ENCODE data around the gene PLCXD3.
"Not testable (repeated sequence)": the region's sequence is repeated elsewhere in the genome, so short reads cannot be mapped to it uniquely, and the experiment has no call there.

PLCXD3 gene

GRCh38 chr5:41510176-41510831 lies at the start of gene PLCXD3:
PLCXD3 (minus strand) TSS chr5:41510601; CDS start chr5:41510526, 75 bp downstream.
- DNase-seq = peak; percentile 3

- DNase-seq = no peak
These were observed 48.8 kb upstream of the PLCXD3 start for GRCh38 chr5:41559184-41559583.

GRCh38 chr5:41558295-41558694 lies 47.9 kb upstream of the PLCXD3 start:
- DNase-seq = no peak

GRCh38 chr5:41547991-41548390 lies 37.6 kb upstream of the PLCXD3 start:
- DNase-seq = no peak

- no peak for DNase-seq
These were observed 31.8 kb upstream of the PLCXD3 start for GRCh38 chr5:41542183-41542582.

- DNase-seq = no peak
These were observed 29.1 kb upstream of the PLCXD3 start for GRCh38 chr5:41539454-41539853.

GRCh38 chr5:41537581-41537980 lies 27.2 kb upstream of the PLCXD3 start:
- DNase-seq = no peak

GRCh38 chr5:41532485-41532884 lies 22.1 kb upstream of the PLCXD3 start:
- DNase-seq = no peak

- no peak for DNase-seq
These were observed 16.9 kb upstream of the PLCXD3 start for GRCh38 chr5:41527201-41527779.

- DNase-seq = no peak
These were observed 16.3 kb upstream of the PLCXD3 start for GRCh38 chr5:41526699-41527098.

GRCh38 chr5:41524174-41524573 lies 13.8 kb upstream of the PLCXD3 start:
- DNase-seq = no peak

GRCh38 chr5:41522193-41522786 lies 11.9 kb upstream of the PLCXD3 start:
- no peak for DNase-seq

- DNase-seq = no peak
These were observed 9.4 kb upstream of the PLCXD3 start for GRCh38 chr5:41519801-41520200.

GRCh38 chr5:41517909-41518308 lies 7.5 kb upstream of the PLCXD3 start:
- no peak for DNase-seq

- no peak for DNase-seq
These were observed 840 bp upstream of the PLCXD3 start for GRCh38 chr5:41511241-41511640.

GRCh38 chr5:41509399-41510175 lies 814 bp downstream of the PLCXD3 start:
- no peak for DNase-seq

GRCh38 chr5:41508696-41509398 lies 1.6 kb downstream of the PLCXD3 start:
- DNase-seq = no peak

GRCh38 chr5:41508186-41508585 lies 2.2 kb downstream of the PLCXD3 start:
- DNase-seq = no peak

- DNase-seq = no peak
These were observed 2.9 kb downstream of the PLCXD3 start for GRCh38 chr5:41507501-41507900.

- DNase-seq = no peak
These were observed 6.5 kb downstream of the PLCXD3 start for GRCh38 chr5:41503860-41504259.

- DNase-seq = no peak
These were observed 7.1 kb downstream of the PLCXD3 start for GRCh38 chr5:41503310-41503709.

- not testable (repeated sequence) for DNase-seq
These were observed 16.8 kb downstream of the PLCXD3 start for GRCh38 chr5:41493490-41494126.

- no peak for DNase-seq
These were observed 24.9 kb downstream of the PLCXD3 start for GRCh38 chr5:41485533-41485932.

Data from NCI-H510A (cell line).